Melanocyte of skin (primary cell): Measurements from ENCODE around the gene KIF15. TPM values are rescaled to one million over a fixed set of nuclear protein-coding genes. Genes with fewer than 3 reads are reported as not detected.

Experiments
- total RNA-seq, 2 donors: library from RNA; depleted of rRNA; stranded (reverse); fragments of >200 nt; gene quantifications; 2 replicates each; pipeline ENCODE4 v1.2.3, GENCODE V29; 2012

The KIF15 gene
- total RNA-seq, result 1 to 10 TPM; 4.5 to 9.3 TPM

DNA sequence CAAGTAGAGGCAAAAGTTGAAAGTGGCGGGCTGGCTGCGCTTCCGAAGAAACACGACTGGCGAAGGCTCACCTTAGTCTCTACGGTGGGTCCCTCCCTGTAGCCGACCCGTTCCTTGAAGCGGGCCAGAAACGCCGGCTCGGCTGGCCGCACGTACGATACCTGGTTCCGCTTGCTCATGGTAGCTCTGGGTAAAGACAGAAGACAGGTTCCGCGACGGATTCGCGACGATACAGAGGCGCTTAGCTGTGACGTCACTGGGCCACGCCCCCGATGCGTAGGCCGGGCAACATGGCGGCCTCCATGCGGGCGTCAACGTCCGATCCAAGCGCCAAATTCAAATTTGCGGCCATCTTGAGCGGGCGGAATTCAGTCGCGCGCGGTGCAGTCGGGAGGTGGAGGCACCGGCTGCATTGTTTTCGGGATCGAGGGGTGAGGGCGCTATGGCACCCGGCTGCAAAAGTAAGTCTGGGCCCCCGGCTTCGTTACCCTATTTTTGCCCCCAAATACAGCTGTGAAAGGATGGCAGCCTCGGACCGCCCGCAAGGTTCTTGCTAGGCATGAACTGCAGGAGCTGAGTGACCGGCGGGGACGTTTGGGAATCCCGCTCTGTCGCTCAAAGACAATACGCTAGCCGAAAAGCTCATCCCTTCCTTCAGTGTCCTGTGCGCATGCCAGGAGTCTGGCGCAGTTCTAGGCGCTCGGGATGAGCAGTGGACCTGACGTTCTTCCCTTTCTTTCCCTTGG, at the start of gene KIF15, which contains the start of gene KIAA1143:
KIF15 (plus strand) TSS at position 371 of the 746 bp plus-strand sequence; CDS start at position 443, 72 bp downstream.
KIAA1143 (minus strand) TSS at position 196 of the 746 bp plus-strand sequence; CDS start at position 179, 17 bp downstream.

GRCh38 chr3:44712455-44713075, 49.0 kb upstream of the KIF15 start, which contains the start of gene ZNF502:
ZNF502 (plus strand) TSS chr3:44712660; CDS start chr3:44720262, 7,602 bp downstream.

DNA sequence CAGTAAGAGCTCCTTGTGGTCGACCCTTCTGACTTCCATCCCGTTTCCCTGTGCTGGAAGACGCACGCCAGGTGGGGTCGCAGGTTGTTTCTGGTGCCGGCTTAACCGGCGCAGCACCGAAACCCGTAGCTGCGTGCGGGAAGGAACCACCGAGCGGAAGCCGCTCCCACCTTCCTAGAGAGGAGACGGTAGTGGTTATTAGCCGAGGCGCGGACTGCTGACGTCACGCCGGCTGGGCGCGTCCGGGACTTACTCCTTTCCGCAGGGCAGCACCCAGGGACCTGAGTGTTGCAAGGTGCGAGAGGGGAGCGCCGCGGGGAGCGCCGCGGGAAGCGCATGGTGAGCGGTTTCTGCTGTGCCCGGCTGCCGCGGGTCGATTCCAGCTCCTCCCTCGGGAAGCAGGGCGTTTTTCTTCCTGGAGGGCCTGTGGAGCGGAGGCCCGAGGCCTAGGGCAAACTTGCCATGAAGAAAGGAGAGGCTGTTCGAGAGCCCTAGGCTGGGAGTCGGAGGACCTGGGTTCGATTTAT, 32.1 kb upstream of the KIF15 start, which contains the start of gene ZNF501:
ZNF501 (plus strand) TSS at position 252 of the 527 bp plus-strand sequence. CDS start 4,787 bp downstream, outside the sequence.

GRCh38 chr3:44861412-44862225, 100.0 kb downstream of the KIF15 start, which contains the start of gene TMEM42:
TMEM42 (plus strand) TSS chr3:44861912; CDS start chr3:44861925, 13 bp downstream.

DNA sequence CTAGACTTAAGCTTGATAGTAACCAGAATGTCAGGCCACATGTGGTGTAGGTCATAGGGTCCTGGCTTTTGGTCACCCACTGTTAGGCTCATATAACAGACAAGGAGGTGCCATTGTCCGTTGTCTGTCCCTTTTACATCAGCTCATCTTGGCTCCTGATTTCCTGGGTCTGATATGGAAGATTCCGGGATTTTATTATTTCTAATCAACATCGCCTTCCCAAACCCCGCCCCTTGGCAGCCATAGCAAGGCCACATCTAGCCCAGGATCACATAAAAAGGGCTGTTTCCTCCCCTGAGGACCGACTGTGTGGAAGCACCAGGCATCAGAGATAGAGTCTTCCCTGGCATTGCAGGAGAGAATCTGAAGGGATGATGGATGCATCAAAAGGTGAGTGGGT, 112.7 kb downstream of the KIF15 start, which contains the start of gene TGM4:
TGM4 (plus strand) TSS at position 301 of the 400 bp plus-strand sequence; CDS start at position 372, 71 bp downstream.

Other genes with a start within 250 kb of the KIF15 start
- 1 to 10 TPM; 3.4 to 5.0 TPM for gene ZKSCAN7, start 206.6 kb upstream of the KIF15 start, total RNA-seq
- under 1 TPM; 0.69 to 1.00 TPM for gene ZNF660, start 176.8 kb upstream of the KIF15 start, total RNA-seq
- 10 to 100 TPM; 21.3 to 22.6 TPM for gene ZNF197, start 136.8 kb upstream of the KIF15 start, total RNA-seq
- gene ZNF35, start 113.1 kb upstream of the KIF15 start, total RNA-seq, result 10 to 100 TPM; 15.7 to 17.6 TPM
- gene ZNF502, start 49.1 kb upstream of the KIF15 start, total RNA-seq, result 1 to 10 TPM; 2.0 to 2.1 TPM
- 1 to 10 TPM; 2.3 to 2.8 TPM for gene ZNF501, start 32.2 kb upstream of the KIF15 start, total RNA-seq
- gene KIAA1143, start 175 bp upstream of the KIF15 start, total RNA-seq, result 10 to 100 TPM; 11.4 to 12.0 TPM
- 1 to 10 TPM; 4.7 to 7.9 TPM for gene TMEM42, start 100.1 kb downstream of the KIF15 start, total RNA-seq
- gene TGM4, start 112.8 kb downstream of the KIF15 start, total RNA-seq, result not detected
- 10 to 100 TPM; 40.6 to 57.6 TPM for gene ZDHHC3, start 214.4 kb downstream of the KIF15 start, total RNA-seq
- 10 to 100 TPM; 16.9 to 44.0 TPM for gene EXOSC7, start 214.4 kb downstream of the KIF15 start, total RNA-seq